GM23338 (cell line): ENCODE measurements around the gene LRIG3. TPM values are rescaled to one million over a fixed set of nuclear protein-coding genes. Genes with fewer than 3 reads are reported as not detected.

ENCODE experiments used
- ATAC-seq: fragments of 200-7000 bp; cut with Tn5 transposase; 3 replicates; pipeline ENCODE4 v1.9.1; 2020
- DNase-seq: peaks from one replicate; pipeline ENCODE4 v3.0.0-alpha.2; 2015; ENCODE audit warnings: low spot score
- H2AFZ ChIP-seq: fragments of 200-600 bp; sonication (generic); 2 replicates; pipeline ENCODE4 v1.8.0; 2016; ENCODE audit warnings: antibody characterized with exemption, mild to moderate bottlenecking, moderate library complexity
- H3F3A ChIP-seq: fragments of 200-600 bp; sonication (generic); replicated peaks from 2 replicates; pipeline ENCODE4 v1.8.0; 2017; ENCODE audit warnings: antibody characterized with exemption, mixed run types, low read depth
- H3K27ac ChIP-seq: fragments of 200-600 bp; sonication (generic); 2 replicates; pipeline ENCODE4 v1.6.1; 2016; ENCODE audit warnings: low read depth
- H3K27me3 ChIP-seq: fragments of 200-600 bp; sonication (generic); 2 replicates; pipeline ENCODE4 v1.8.0; 2016; ENCODE audit warnings: mild to moderate bottlenecking, mixed run types, moderate library complexity; ENCODE audit not compliant: insufficient read depth
- H3K36me3 ChIP-seq: fragments of 200-600 bp; sonication (generic); 2 replicates; pipeline ENCODE4 v1.8.0; 2016; ENCODE audit warnings: mild to moderate bottlenecking; ENCODE audit not compliant: insufficient read depth
- H3K4me1 ChIP-seq: fragments of 200-600 bp; sonication (generic); 2 replicates; pipeline ENCODE4 v1.8.0; 2016; ENCODE audit warnings: mild to moderate bottlenecking, moderate library complexity; ENCODE audit not compliant: insufficient read depth
- H3K4me2 ChIP-seq: fragments of 200-600 bp; sonication (generic); 2 replicates; pipeline ENCODE4 v1.7.1; 2017; ENCODE audit warnings: mixed run types
- H3K4me3 ChIP-seq: fragments of 200-600 bp; sonication (generic); 2 replicates; pipeline ENCODE4 v1.6.1; 2016; ENCODE audit warnings: mixed run types
- H3K79me2 ChIP-seq: fragments of 200-600 bp; sonication (generic); replicated peaks from 2 replicates; pipeline ENCODE4 v1.8.0; 2017; ENCODE audit warnings: mild to moderate bottlenecking; ENCODE audit not compliant: insufficient read depth
- H3K9me2 ChIP-seq: fragments of 200-600 bp; sonication (generic); 2 replicates; pipeline ENCODE4 v1.8.0; 2017; ENCODE audit not compliant: insufficient read depth
- H4K20me1 ChIP-seq: fragments of 200-600 bp; sonication (generic); replicated peaks from 2 replicates; pipeline ENCODE4 v1.8.0; 2017; ENCODE audit warnings: mild to moderate bottlenecking; ENCODE audit not compliant: insufficient read depth
- H3K27ac Mint-ChIP-seq: 2 replicates; pipeline ENCODE4 v1.8.0; 2020; ENCODE audit warnings: inconsistent platforms, mild to moderate bottlenecking, moderate library complexity, mixed read lengths
- H3K27me3 Mint-ChIP-seq: 3 replicates; pipeline ENCODE4 v1.8.0; 2022; ENCODE audit warnings: low read depth, mild to moderate bottlenecking, moderate library complexity, mixed read lengths, inconsistent platforms; ENCODE audit not compliant: insufficient read depth, poor library complexity
- H3K36me3 Mint-ChIP-seq: 3 replicates; pipeline ENCODE4 v1.8.0; 2021; ENCODE audit warnings: low read depth, mild to moderate bottlenecking, inconsistent platforms, moderate library complexity, mixed read lengths
- H3K4me1 Mint-ChIP-seq: 3 replicates; pipeline ENCODE4 v1.8.0; 2020; ENCODE audit warnings: mild to moderate bottlenecking, inconsistent platforms, mixed read lengths
- H3K4me3 Mint-ChIP-seq: 3 replicates; pipeline ENCODE4 v1.8.0; 2021; ENCODE audit warnings: moderate library complexity, mild to moderate bottlenecking, inconsistent platforms, mixed read lengths
- H3K9me3 Mint-ChIP-seq: 3 replicates; pipeline ENCODE4 v1.8.0; 2020; ENCODE audit warnings: moderate library complexity, mild to moderate bottlenecking, inconsistent platforms, mixed read lengths
- CTCF ChIP-seq, 2 experiments: fragments of 200-600 bp in 1 of 2; sonication (generic) in 1 of 2; conservative IDR thresholded peaks; 2 replicates each; pipeline versions ENCODE4 v1.5.1 to v1.6.1; 2016 to 2017; ENCODE audit warnings: antibody characterized with exemption in 2 of 2, low read depth in 2 of 2, mild to moderate bottlenecking in 2 of 2, moderate library complexity in 1 of 2
- ETS1 ChIP-seq: IDR thresholded peaks from 2 replicates; pipeline ENCODE4 v1.6.1; 2016; ENCODE audit warnings: antibody characterized with exemption
- EZH2 ChIP-seq: fragments of 200-600 bp; sonication (generic); IDR thresholded peaks from one replicate; pipeline ENCODE4 v1.8.0; 2017; ENCODE audit warnings: antibody characterized with exemption, mild to moderate bottlenecking, low read depth; ENCODE audit not compliant: unreplicated experiment
- EZH2phosphoT487 ChIP-seq: fragments of 200-600 bp; sonication (generic); IDR thresholded peaks from one replicate; pipeline ENCODE4 v1.8.1; 2018; ENCODE audit warnings: antibody characterized with exemption; ENCODE audit not compliant: unreplicated experiment
- JUNB ChIP-seq: IDR thresholded peaks from one replicate; pipeline ENCODE4 v1.6.1; 2016; ENCODE audit warnings: antibody characterized with exemption; ENCODE audit not compliant: unreplicated experiment
- NANOG ChIP-seq: IDR thresholded peaks from 2 replicates; pipeline ENCODE4 v1.6.1; 2016; ENCODE audit warnings: antibody characterized with exemption, borderline replicate concordance
- POLR2AphosphoS5 ChIP-seq: IDR thresholded peaks from 2 replicates; pipeline ENCODE4 v1.6.1; 2016; ENCODE audit warnings: antibody characterized with exemption, low read depth
- REST ChIP-seq: IDR thresholded peaks from one replicate; pipeline ENCODE4 v1.6.1; 2018; ENCODE audit warnings: antibody characterized with exemption; ENCODE audit not compliant: unreplicated experiment
- STAT1 ChIP-seq: IDR thresholded peaks from one replicate; pipeline ENCODE4 v1.6.1; 2016; ENCODE audit warnings: antibody characterized with exemption; ENCODE audit not compliant: unreplicated experiment
- ZNF114 ChIP-seq: fragments of 250-450 bp; sonication (Bioruptor Pico); IDR thresholded peaks from 2 replicates; pipeline ENCODE4 v1.5.0; 2020; ENCODE audit warnings: mild to moderate bottlenecking, moderate library complexity
- ZNF331 ChIP-seq: fragments of 250-450 bp; sonication (Bioruptor Pico); IDR thresholded peaks from 2 replicates; pipeline ENCODE4 v1.5.0; 2020; ENCODE audit warnings: low read depth, mild to moderate bottlenecking, moderate library complexity
- ZNF462 ChIP-seq: fragments of 250-450 bp; sonication (Bioruptor Pico); IDR thresholded peaks from 2 replicates; pipeline ENCODE4 v1.5.0; 2020; ENCODE audit warnings: mild to moderate bottlenecking, moderate library complexity
- polyA plus RNA-seq: library from polyadenylated mRNA; unstranded; fragments of >200 nt; fragmentation: Nextera tagmentation; extraction: Ambion mirVana; gene quantifications from 2 replicates; pipeline ENCODE4 v1.2.1, GENCODE V29; 2016
- total RNA-seq: library from RNA; depleted of rRNA; stranded (reverse); fragments of >200 nt; shearing (Covaris generic); gene quantifications from 2 replicates; pipeline ENCODE4 v1.2.3, GENCODE V29; 2014

The LRIG3 gene
- total and polyA plus RNA-seq, 2 experiments from 2014 or later: 1.6 to 7.5 TPM

- Histone ChIP-seq H4K20me1 (no peaks in the 10 kb centered on the region), H3F3A (no peaks in the 10 kb centered on the region), H3K27ac (no peak overlapping the region), H2AFZ (no peak overlapping the region), H3K27me3 (no peaks in the 10 kb centered on the region), H3K79me2 (no peaks in the 10 kb centered on the region), H3K9me2 (no peaks in the 10 kb centered on the region), H3K4me1 (no peaks in the 10 kb centered on the region), H3K4me3 (no peak overlapping the region), H3K4me2 (no peak overlapping the region), H3K36me3 (no peaks in the 10 kb centered on the region)
- ATAC-seq (no peak), DNase-seq (no peak)
- Mint-ChIP-seq H3K4me1 (no peaks in the 10 kb centered on the region), H3K36me3 (no peaks in the 10 kb centered on the region), H3K27me3 (no peaks in the 10 kb centered on the region), H3K27ac (no peak overlapping the region), H3K4me3 (no peak overlapping the region), H3K9me3 (no peaks in the 10 kb centered on the region)
- TF ChIP-seq EZH2phosphoT487 (no peak), POLR2AphosphoS5 (no peak), ZNF331 (no peak), NANOG (no peak), STAT1 (no peak), EZH2 (no peak), ETS1 (no peak), REST (no peak), ZNF462 (CRISPR knock-in tag) (no peak), JUNB (no peak), CTCF (conservative IDR thresholded peaks at IDR 0.05; ENCODE audit: low read depth in 2 of 2) (no peak), ZNF114 (CRISPR knock-in tag) (no peak)
Measured at GRCh38 chr12:58939399-58940100, 19.2 kb upstream of the LRIG3 start.
